LHCN-M2 (cell line): Measurements from ENCODE around the gene PPP1R12B. TPM values are rescaled to one million over a fixed set of nuclear protein-coding genes. Genes with fewer than 3 reads are reported as not detected.
"Not testable (repeated sequence)": the region's sequence is repeated elsewhere in the genome, so short reads cannot be mapped to it uniquely, and the experiment has no call there.

Source experiments
- DNase-seq: peaks from one replicate; pipeline ENCODE4 v3.0.0-alpha.2; 2012; ENCODE audit warnings: low read depth
- total RNA-seq: library from RNA; depleted of rRNA; stranded (reverse); fragments of >200 nt; gene quantifications from 2 replicates; pipeline ENCODE4 v1.2.3, GENCODE V29; 2014

The PPP1R12B gene
- total RNA-seq, 1 experiment from 2014 or later, result 9.8 TPM

DNA sequence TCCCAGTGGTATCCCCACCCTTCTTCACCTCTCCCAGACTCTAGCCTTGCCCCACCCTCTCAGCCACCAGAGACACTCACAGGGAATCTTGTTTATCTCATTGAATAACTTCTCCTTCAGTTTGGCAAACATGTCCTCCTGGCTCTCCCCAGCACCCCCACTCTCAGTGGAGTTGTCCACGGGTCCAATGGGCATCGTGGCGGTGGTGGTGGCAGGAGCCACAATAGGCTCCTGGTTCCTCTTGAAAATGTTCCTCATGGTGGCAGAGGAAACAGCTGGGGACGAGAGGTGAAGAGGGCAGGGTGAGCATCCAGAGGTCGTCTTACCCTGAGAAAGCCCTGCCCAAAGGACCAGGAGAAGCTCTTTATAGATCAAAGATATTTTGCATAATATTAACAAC lies 257.0 kb downstream of the PPP1R12B start:
- no peak for DNase-seq

GRCh38 chr1:202612036-202612435 lies 263.5 kb downstream of the PPP1R12B start:
- DNase-seq, result not testable (repeated sequence)

DNA sequence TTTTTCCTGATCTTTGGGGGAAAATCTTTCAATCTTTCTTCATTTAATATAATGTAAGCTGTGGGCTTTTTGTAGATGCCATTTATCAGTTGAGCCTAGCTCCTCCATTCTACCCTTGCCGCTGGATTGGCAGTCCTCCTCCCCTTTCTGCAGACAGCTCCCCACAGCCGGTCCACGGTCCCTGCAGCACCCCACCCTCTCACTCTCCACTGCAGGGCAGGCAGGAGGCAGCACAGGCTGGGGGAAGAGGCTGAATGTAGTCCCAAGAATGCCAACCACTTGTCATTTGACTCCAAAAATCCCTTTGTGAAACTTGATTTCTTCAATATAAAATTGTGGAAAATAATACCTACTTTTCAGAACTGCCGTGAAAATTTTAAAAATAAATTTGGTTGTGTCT lies 265.1 kb downstream of the PPP1R12B start:
- DNase-seq, result no peak

DNA sequence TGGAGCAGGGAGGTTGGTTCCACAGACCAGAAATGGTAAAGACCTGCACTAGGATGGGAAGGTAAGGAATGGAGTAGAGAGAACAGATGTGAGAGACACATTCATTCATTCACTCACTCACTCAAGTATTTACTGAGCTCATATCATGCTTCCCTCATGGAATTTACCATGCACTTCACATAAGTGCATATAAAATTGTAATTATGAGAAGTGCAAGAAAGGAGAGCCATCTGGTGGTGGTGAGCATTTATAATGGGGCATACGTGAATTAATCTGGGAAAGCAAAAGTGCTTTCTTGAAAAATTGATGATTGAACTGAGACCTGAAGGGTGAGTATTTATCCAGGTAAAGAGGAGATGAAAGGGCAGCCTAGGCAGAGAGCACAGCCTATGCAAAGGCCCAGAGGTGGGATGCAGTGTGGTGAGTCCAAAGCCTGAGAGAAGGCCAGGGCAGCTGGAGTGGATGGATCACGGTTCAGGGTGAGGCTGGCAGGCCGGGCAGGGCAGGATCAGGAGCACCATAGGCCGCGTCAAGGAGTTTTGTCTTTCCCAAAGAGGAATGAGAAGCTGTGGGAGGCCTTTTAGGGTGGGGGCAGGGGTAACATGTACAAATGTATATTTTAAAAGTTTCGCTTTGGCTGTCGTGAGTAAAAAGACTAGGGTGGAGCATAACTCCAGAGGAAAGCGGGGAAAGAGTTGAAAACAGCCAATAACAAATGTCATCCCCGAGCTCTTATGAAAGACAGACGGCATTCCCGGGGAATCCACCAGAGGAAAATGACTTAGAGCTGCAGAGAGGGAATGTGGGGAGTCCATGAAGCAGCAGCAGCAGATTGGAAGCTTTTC lies 266.1 kb downstream of the PPP1R12B start:
- peak; percentile 21 for DNase-seq

DNA sequence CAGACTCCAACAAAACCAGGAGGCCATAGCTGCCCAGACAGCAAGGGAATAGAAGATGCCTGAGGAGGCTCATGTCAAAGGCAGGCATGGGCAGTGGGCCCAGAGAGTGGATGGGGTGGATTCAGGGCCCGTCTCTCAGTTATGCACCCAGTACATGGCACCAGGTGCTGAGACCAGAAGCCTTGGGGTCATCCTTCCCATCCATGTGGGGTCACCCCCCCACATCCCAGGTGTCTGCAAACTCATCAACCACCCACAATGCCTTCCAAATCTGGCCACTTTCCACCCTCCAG lies 266.7 kb downstream of the PPP1R12B start:
- DNase-seq, result not testable (repeated sequence)

GRCh38 chr1:202615501-202616354 lies 267.2 kb downstream of the PPP1R12B start:
- DNase-seq, result peak; percentile 60

DNA sequence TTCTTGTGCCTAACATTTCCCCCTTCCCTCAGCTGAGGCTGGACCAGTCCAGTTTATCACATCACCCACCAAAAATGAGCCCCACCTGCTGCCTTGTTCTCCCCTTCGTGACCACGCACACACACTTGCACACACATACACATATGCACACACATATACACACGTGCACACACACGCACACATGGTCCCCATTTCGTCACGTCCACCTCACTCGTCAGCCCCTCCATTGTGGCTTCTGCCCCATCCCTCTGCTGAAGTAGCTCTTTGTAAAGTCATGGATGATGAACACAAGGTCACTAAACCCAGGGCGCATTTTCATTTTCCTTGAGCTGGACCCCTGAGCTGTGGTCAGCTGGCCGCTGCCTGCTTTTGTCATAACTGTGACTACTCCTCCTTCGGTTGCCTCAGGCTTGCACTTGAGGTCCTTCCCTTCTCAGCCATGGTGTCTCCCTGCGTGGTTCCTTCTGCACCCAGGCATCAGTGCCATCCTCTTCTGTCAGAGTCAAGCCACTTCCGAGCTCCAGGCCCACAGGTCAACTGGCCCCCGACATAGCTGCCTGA lies 267.9 kb downstream of the PPP1R12B start:
- DNase-seq, result no peak

- not testable (repeated sequence) for DNase-seq
Observed at GRCh38 chr1:202619012-202619411, 270.5 kb downstream of the PPP1R12B start.

DNA sequence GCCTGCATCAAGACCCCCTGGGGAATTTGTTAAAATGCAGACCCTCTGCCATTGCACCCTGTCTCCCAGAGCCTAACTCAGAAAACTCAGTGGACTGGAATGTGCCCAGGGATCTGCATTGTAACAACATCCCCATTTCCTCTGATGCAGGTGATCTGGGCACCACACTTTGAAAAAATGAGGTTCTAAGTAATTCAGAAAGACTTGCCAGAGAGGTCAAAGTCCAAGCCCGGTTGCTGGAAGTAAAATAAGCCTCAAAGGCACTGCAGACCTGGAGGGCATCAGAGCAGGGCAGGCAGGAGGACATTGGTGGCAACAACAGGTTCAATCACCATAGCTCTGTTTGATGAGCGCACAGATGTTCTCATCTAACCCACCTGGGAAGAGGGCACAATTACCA lies 271.0 kb downstream of the PPP1R12B start:
- DNase-seq, result no peak

GRCh38 chr1:202620036-202620435 lies 271.5 kb downstream of the PPP1R12B start:
- not testable (repeated sequence) for DNase-seq

DNA sequence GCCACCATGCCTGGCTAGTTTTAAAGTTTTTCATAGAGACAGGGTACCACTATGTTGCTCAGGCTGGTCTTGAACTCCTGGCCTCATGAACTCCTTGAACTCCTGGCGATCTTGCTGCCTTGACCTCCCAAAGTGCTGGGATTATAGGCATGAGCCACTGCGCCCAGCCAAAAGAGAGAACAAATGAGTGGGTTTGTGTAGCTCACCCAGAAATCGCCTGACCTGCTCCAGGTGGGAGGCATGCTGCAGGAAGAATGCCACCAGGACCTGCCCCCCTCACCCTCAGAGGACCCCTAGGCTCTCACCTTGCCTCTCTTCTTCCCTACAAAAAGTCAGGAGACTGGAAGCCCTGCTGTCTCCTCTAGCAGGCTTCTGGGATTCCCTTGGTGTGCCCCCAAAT lies 272.9 kb downstream of the PPP1R12B start:
- no peak for DNase-seq

DNA sequence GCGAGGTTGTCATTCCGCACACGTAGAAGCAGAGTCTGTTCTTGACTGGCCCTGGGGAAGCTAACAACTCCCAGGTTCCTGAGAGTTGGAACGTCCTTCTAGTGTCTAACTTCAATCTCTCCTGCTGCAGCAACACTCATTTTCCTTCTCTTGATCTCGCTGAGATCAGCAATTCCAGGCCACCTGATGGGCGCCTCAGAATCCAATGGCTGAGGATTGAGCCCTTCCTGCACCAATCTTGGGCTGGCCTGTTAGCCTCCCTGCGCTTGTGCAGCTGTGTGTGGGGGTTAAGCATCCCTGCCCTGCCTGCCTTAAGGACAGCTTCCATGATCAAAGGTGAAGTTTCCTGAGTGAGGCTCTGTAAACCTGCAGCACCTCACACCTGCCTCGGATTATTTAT lies 273.9 kb downstream of the PPP1R12B start:
- DNase-seq, result no peak

DNA sequence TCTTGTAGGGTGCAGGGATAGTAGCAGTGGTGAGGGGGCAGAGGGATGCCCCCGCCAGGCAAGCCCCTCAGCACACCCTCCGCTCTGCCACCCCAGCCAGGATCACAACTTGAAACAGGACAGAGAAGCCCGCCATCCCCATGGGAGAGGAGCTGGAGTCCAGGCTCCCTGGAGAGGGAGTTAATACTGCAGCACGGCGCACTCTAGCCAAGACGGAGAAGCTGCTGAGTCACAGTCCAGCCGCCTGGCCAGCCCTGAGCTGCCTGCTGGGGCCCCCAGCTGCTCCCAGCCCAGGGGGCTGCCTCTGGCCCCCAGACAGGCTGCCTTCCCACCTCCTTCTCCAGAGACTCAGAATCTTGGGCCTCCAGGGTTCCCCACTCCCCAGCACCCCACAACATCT lies 274.6 kb downstream of the PPP1R12B start:
- peak; percentile 36 for DNase-seq

DNA sequence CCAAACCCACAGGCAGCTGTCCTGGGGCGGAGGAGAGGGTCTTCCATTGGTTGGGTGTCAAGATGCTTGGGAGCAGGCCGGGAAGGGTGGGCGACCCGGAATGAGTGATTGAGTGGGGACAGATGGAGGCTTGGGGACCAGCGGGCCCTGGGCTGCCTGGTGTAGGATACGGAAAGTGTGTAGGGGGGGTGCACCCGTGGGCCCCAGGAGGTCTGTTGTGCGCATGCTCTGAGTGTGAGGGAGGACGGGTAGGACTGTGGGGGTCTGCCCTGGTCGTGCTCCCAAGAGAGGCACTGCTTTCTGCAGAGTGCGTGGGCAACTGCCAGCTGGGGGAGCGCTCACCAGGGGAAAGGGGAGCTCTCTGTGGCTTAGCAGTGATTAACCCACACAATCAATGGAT lies 275.0 kb downstream of the PPP1R12B start:
- not testable (repeated sequence) for DNase-seq

- DNase-seq, result no peak
Observed at GRCh38 chr1:202624088-202624780, 275.7 kb downstream of the PPP1R12B start.

- DNase-seq, result peak; percentile 9
Observed at GRCh38 chr1:202624781-202625108, 276.2 kb downstream of the PPP1R12B start.

DNA sequence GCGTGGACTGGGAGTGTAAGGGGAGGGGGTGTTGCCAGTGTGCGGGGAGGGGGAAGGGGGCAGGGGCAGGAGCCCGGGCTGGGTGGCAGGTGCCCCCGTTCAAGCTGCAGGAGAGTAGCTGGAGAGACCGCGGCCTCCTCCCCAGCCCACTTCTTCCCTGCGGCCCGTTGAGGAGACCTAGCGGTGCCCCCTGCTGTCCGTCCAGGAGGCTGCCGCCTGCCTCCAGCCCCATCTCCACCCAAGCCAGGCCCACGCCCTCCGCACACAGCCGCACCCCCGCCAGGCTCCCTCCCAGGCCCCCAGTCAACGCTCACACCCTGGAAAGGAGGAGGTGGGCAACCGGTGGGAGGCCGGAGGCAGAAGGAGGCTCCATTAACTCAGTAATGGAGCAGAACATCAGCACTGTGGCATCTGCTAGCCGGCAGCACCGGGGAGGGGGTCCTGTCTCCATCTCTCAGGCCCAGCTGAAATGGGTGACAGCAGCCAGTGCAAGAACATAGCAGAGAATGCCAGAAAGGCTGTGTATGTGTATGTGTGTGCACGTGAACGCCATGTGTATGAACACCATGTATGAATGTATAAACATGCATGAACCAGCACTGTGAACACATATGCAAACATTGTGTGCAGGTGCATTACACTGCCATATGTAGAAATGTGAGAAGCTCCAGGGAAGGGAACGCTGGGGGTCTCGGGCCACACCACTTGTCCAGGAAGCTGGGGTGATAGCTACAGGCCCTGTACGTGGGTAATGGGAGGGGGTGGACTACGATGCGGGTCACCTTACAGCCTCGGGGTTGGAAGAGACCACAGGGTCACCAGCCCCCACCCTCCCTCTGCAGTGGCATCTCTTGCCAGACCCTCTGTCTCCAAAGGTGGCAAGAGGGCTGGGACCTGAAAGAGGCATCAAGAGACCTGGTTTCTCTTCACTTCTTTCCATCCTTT lies 277.2 kb downstream of the PPP1R12B start:
- peak; percentile 54 for DNase-seq

GRCh38 chr1:202627036-202627435 lies 278.5 kb downstream of the PPP1R12B start:
- DNase-seq, result not testable (repeated sequence)

DNA sequence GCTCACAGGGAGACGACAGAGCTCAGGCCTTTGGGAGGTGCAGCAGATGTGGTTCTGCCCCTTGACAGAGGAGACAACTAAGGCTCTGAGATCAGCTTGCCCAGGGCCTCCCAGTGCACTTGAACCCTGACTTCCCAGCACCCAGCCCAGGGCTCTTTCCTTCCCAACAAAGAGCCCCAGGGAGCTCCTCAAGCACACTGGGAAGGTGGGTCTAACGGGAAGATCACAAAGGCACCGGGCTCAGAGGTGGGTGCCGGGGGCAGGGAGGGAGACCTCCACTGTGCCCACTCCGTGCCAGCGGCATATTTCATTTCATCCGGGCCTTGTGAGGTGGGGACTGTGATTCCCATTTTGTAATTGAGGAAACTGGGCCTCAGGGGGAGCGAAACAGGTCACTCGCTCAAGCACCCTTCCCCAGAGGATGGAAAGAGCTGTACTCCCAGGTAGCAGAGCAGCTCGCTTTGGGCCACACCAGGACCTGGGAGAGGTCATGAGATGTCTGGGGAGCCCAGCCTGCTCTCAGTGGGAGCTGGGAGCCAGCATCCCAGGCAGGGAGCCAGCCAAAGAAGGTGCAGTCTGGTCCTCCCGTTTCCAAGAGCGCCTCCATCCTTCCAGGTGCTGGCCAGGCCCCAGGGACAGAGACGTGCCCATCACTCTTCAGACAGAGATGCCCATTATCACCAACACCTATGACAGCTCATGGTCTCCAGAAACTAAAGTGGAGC lies 279.5 kb downstream of the PPP1R12B start:
- DNase-seq, result no peak

- DNase-seq, result no peak
Observed at GRCh38 chr1:202628646-202629215, 280.2 kb downstream of the PPP1R12B start.
